GM23338 (cell line): ENCODE results near the gene RBMXL3. TPM values are rescaled to one million over a fixed set of nuclear protein-coding genes. Genes with fewer than 3 reads are reported as not detected.

Experiments
- ATAC-seq: fragments of 200-7000 bp; cut with Tn5 transposase; 3 replicates; pipeline ENCODE4 v1.9.1; 2020
- DNase-seq: peaks from one replicate; pipeline ENCODE4 v3.0.0-alpha.2; 2015; ENCODE audit warnings: low spot score
- H2AFZ ChIP-seq: fragments of 200-600 bp; sonication (generic); 2 replicates; pipeline ENCODE4 v1.8.0; 2016; ENCODE audit warnings: antibody characterized with exemption, mild to moderate bottlenecking, moderate library complexity
- H3F3A ChIP-seq: fragments of 200-600 bp; sonication (generic); replicated peaks from 2 replicates; pipeline ENCODE4 v1.8.0; 2017; ENCODE audit warnings: antibody characterized with exemption, mixed run types, low read depth
- H3K27ac ChIP-seq: fragments of 200-600 bp; sonication (generic); 2 replicates; pipeline ENCODE4 v1.6.1; 2016; ENCODE audit warnings: low read depth
- H3K27me3 ChIP-seq: fragments of 200-600 bp; sonication (generic); 2 replicates; pipeline ENCODE4 v1.8.0; 2016; ENCODE audit warnings: mild to moderate bottlenecking, mixed run types, moderate library complexity; ENCODE audit not compliant: insufficient read depth
- H3K36me3 ChIP-seq: fragments of 200-600 bp; sonication (generic); 2 replicates; pipeline ENCODE4 v1.8.0; 2016; ENCODE audit warnings: mild to moderate bottlenecking; ENCODE audit not compliant: insufficient read depth
- H3K4me1 ChIP-seq: fragments of 200-600 bp; sonication (generic); 2 replicates; pipeline ENCODE4 v1.8.0; 2016; ENCODE audit warnings: mild to moderate bottlenecking, moderate library complexity; ENCODE audit not compliant: insufficient read depth
- H3K4me2 ChIP-seq: fragments of 200-600 bp; sonication (generic); 2 replicates; pipeline ENCODE4 v1.7.1; 2017; ENCODE audit warnings: mixed run types
- H3K4me3 ChIP-seq: fragments of 200-600 bp; sonication (generic); 2 replicates; pipeline ENCODE4 v1.6.1; 2016; ENCODE audit warnings: mixed run types
- H3K79me2 ChIP-seq: fragments of 200-600 bp; sonication (generic); replicated peaks from 2 replicates; pipeline ENCODE4 v1.8.0; 2017; ENCODE audit warnings: mild to moderate bottlenecking; ENCODE audit not compliant: insufficient read depth
- H3K9me2 ChIP-seq: fragments of 200-600 bp; sonication (generic); 2 replicates; pipeline ENCODE4 v1.8.0; 2017; ENCODE audit not compliant: insufficient read depth
- H4K20me1 ChIP-seq: fragments of 200-600 bp; sonication (generic); replicated peaks from 2 replicates; pipeline ENCODE4 v1.8.0; 2017; ENCODE audit warnings: mild to moderate bottlenecking; ENCODE audit not compliant: insufficient read depth
- H3K27ac Mint-ChIP-seq: 2 replicates; pipeline ENCODE4 v1.8.0; 2020; ENCODE audit warnings: inconsistent platforms, mild to moderate bottlenecking, moderate library complexity, mixed read lengths
- H3K27me3 Mint-ChIP-seq: 3 replicates; pipeline ENCODE4 v1.8.0; 2022; ENCODE audit warnings: low read depth, mild to moderate bottlenecking, moderate library complexity, mixed read lengths, inconsistent platforms; ENCODE audit not compliant: insufficient read depth, poor library complexity
- H3K36me3 Mint-ChIP-seq: 3 replicates; pipeline ENCODE4 v1.8.0; 2021; ENCODE audit warnings: low read depth, mild to moderate bottlenecking, inconsistent platforms, moderate library complexity, mixed read lengths
- H3K4me1 Mint-ChIP-seq: 3 replicates; pipeline ENCODE4 v1.8.0; 2020; ENCODE audit warnings: mild to moderate bottlenecking, inconsistent platforms, mixed read lengths
- H3K4me3 Mint-ChIP-seq: 3 replicates; pipeline ENCODE4 v1.8.0; 2021; ENCODE audit warnings: moderate library complexity, mild to moderate bottlenecking, inconsistent platforms, mixed read lengths
- H3K9me3 Mint-ChIP-seq: 3 replicates; pipeline ENCODE4 v1.8.0; 2020; ENCODE audit warnings: moderate library complexity, mild to moderate bottlenecking, inconsistent platforms, mixed read lengths
- CTCF ChIP-seq, 2 experiments: fragments of 200-600 bp in 1 of 2; sonication (generic) in 1 of 2; conservative IDR thresholded peaks; 2 replicates each; pipeline versions ENCODE4 v1.5.1 to v1.6.1; 2016 to 2017; ENCODE audit warnings: antibody characterized with exemption in 2 of 2, low read depth in 2 of 2, mild to moderate bottlenecking in 2 of 2, moderate library complexity in 1 of 2
- ETS1 ChIP-seq: IDR thresholded peaks from 2 replicates; pipeline ENCODE4 v1.6.1; 2016; ENCODE audit warnings: antibody characterized with exemption
- EZH2 ChIP-seq: fragments of 200-600 bp; sonication (generic); IDR thresholded peaks from one replicate; pipeline ENCODE4 v1.8.0; 2017; ENCODE audit warnings: antibody characterized with exemption, mild to moderate bottlenecking, low read depth; ENCODE audit not compliant: unreplicated experiment
- EZH2phosphoT487 ChIP-seq: fragments of 200-600 bp; sonication (generic); IDR thresholded peaks from one replicate; pipeline ENCODE4 v1.8.1; 2018; ENCODE audit warnings: antibody characterized with exemption; ENCODE audit not compliant: unreplicated experiment
- JUNB ChIP-seq: IDR thresholded peaks from one replicate; pipeline ENCODE4 v1.6.1; 2016; ENCODE audit warnings: antibody characterized with exemption; ENCODE audit not compliant: unreplicated experiment
- NANOG ChIP-seq: IDR thresholded peaks from 2 replicates; pipeline ENCODE4 v1.6.1; 2016; ENCODE audit warnings: antibody characterized with exemption, borderline replicate concordance
- POLR2AphosphoS5 ChIP-seq: IDR thresholded peaks from 2 replicates; pipeline ENCODE4 v1.6.1; 2016; ENCODE audit warnings: antibody characterized with exemption, low read depth
- REST ChIP-seq: IDR thresholded peaks from one replicate; pipeline ENCODE4 v1.6.1; 2018; ENCODE audit warnings: antibody characterized with exemption; ENCODE audit not compliant: unreplicated experiment
- STAT1 ChIP-seq: IDR thresholded peaks from one replicate; pipeline ENCODE4 v1.6.1; 2016; ENCODE audit warnings: antibody characterized with exemption; ENCODE audit not compliant: unreplicated experiment
- ZNF114 ChIP-seq: fragments of 250-450 bp; sonication (Bioruptor Pico); IDR thresholded peaks from 2 replicates; pipeline ENCODE4 v1.5.0; 2020; ENCODE audit warnings: mild to moderate bottlenecking, moderate library complexity
- ZNF331 ChIP-seq: fragments of 250-450 bp; sonication (Bioruptor Pico); IDR thresholded peaks from 2 replicates; pipeline ENCODE4 v1.5.0; 2020; ENCODE audit warnings: low read depth, mild to moderate bottlenecking, moderate library complexity
- ZNF462 ChIP-seq: fragments of 250-450 bp; sonication (Bioruptor Pico); IDR thresholded peaks from 2 replicates; pipeline ENCODE4 v1.5.0; 2020; ENCODE audit warnings: mild to moderate bottlenecking, moderate library complexity
- polyA plus RNA-seq: library from polyadenylated mRNA; unstranded; fragments of >200 nt; fragmentation: Nextera tagmentation; extraction: Ambion mirVana; gene quantifications from 2 replicates; pipeline ENCODE4 v1.2.1, GENCODE V29; 2016
- total RNA-seq: library from RNA; depleted of rRNA; stranded (reverse); fragments of >200 nt; shearing (Covaris generic); gene quantifications from 2 replicates; pipeline ENCODE4 v1.2.3, GENCODE V29; 2014

RBMXL3 gene
- total and polyA plus RNA-seq, 2 experiments from 2014 or later, result not detected

- no peaks in the 10 kb centered on the region for H3K79me2 ChIP-seq
- ATAC-seq (no peak), DNase-seq (no peak)
- H3K36me3 ChIP-seq, result no peaks in the 10 kb centered on the region
- H3F3A ChIP-seq, result no peaks in the 10 kb centered on the region
- peaks cover 15% of the 10 kb centered on the region for H3K4me1 Mint-ChIP-seq
- TF ChIP-seq CTCF (conservative IDR thresholded peaks at IDR 0.05; ENCODE audit: low read depth in 2 of 2) (no peak), STAT1 (no peak), POLR2AphosphoS5 (no peak), NANOG (no peak), ETS1 (no peak), ZNF462 (CRISPR knock-in tag) (no peak), ZNF331 (CRISPR knock-in tag) (no peak), EZH2phosphoT487 (no peak), EZH2 (no peak), ZNF114 (no peak), JUNB (no peak), REST (no peak)
- H3K4me1 ChIP-seq, result no peaks in the 10 kb centered on the region
- no peaks in the 10 kb centered on the region for H3K27me3 Mint-ChIP-seq
- H3K9me3 Mint-ChIP-seq, result no peaks in the 10 kb centered on the region; the same call in 2 of the 3 replicates
- H3K27ac Mint-ChIP-seq, result no peak overlapping the region
- no peak overlapping the region for H3K4me3 ChIP-seq
- no peaks in the 10 kb centered on the region for H3K27me3 ChIP-seq
- H3K4me3 Mint-ChIP-seq, result no peak overlapping the region
- no peaks in the 10 kb centered on the region for H3K9me2 ChIP-seq
- no peaks in the 10 kb centered on the region for H3K36me3 Mint-ChIP-seq
- no peaks in the 10 kb centered on the region for H4K20me1 ChIP-seq
- H3K4me2 ChIP-seq, result no peak overlapping the region
- H2AFZ ChIP-seq, result no peak overlapping the region
- H3K27ac ChIP-seq, result no peak overlapping the region
Observed at GRCh38 chrX:115177932-115178331, 11.3 kb upstream of the RBMXL3 start.
